HG02852 (cell line): ENCODE data around the gene TMEM217.

Source experiments
- ATAC-seq: cut with Tn5 transposase; IDR thresholded peaks from one replicate; pipeline ENCODE4 v1.9.1; 2021; ENCODE audit warnings: mild to moderate bottlenecking, moderate library complexity; ENCODE audit not compliant: unreplicated experiment

Gene TMEM217

DNA sequence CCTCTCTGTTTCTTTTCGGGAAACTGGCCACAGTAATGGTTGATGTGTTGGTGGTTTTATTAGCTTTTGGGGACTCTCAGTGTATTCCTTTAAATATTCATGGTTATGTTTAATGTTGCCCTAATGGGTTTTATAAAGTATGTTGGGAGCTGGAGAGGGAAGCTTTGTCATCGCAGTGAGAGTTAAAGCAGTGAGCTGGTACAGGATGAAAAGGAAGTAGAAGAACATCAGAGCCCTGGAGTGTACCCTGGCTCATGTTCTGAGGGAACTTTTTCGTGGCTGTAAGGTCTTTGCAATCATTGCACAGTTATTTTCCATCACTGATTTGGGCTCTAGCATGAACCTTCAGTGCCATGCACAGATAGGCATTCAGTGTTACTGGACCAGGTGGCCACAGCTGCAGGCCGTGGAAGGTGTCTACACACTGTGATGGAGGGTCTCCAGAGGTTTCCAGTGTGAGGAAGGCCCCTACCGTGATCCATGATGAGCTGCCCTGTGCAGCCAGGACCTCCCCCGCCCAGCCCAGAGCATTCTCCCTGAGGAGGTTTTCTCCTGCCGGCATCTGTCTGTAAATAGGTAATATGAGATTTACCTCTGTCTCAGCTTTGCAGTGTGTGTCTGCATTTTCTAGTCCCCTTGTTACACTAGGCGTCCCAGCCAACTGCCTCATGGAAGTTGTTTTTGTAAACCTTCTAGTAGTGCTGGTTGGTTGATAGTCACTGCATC, 22.4 kb upstream of the TMEM217 start:
- no peak for ATAC-seq

DNA sequence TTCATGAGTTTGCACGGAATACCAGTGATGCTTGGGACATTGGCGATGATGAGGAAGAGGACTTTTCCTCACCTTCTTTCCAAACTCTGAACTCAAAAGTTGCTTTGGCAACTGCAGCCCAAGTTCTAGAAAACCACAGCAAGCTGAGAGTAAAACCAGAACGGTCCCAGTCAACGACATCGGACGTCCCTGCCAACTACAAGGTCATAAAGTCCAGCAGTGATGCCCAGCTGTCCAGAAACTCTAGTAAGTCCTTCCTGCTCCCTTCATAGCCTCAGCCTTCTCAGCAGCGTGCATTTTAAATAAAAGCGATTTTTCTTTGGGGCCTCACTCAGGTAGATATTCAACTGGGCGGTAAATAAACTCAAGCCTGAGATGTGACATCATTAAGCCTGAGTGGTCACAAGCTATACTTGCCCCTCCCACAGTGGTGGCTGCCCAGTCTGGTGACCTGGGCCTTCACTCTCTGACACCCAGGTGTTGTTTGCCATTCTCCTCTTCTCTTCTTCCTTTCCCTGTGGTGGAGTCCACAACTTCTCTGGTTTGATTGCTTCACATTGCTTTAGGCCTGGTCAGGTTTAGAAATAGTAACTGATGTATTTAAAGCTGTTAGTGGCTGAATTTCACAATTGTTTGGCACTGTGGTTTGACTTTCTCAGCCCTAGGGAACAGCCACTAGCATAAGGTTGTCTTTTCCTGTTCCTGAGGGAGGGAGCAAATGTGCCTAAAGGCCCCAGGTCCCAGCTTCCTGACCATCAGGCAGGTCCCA, 21.6 kb upstream of the TMEM217 start:
- ATAC-seq, result no peak

GRCh38 chr6:37277001-37277409, 19.1 kb upstream of the TMEM217 start:
- no peak for ATAC-seq

- ATAC-seq, result no peak
Observed at GRCh38 chr6:37275350-37275749, 17.4 kb upstream of the TMEM217 start.

GRCh38 chr6:37273690-37274089, 15.7 kb upstream of the TMEM217 start:
- ATAC-seq, result no peak

- ATAC-seq, result no peak
Observed at GRCh38 chr6:37272834-37273566, 15.1 kb upstream of the TMEM217 start.

GRCh38 chr6:37269105-37269504, 11.2 kb upstream of the TMEM217 start:
- no peak for ATAC-seq

- no peak for ATAC-seq
Observed at GRCh38 chr6:37265860-37266259, 7.9 kb upstream of the TMEM217 start.

GRCh38 chr6:37265001-37265400, 7.1 kb upstream of the TMEM217 start:
- no peak for ATAC-seq

DNA sequence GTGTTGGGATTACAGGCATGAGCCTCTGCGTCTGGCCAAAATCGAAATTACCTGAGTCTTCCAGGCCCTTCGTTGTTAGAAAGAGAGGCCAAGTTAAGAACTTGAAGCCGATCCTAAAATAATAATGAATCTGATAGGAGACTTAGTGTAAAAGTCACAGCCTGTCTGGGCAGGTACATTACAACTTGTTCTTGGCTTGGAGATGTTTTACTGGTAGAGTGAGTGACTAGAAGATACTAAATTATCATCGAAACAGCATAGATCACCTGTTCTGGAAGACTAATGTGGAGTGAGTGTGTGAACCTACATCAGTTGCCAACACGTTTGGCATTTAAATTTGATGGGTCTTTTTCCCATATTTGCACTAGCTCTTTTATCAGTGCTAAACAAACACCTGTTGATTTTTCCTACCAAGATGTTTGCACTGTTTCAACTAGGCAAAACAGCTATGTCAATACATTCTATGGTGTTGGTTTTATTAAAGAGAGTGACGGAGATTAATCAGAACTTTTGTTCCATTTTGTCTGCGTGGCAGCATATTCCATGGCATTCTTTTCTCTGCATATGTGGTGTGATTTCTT, 4.6 kb upstream of the TMEM217 start:
- ATAC-seq, result no peak

GRCh38 chr6:37261198-37261597, 3.3 kb upstream of the TMEM217 start:
- no peak for ATAC-seq

DNA sequence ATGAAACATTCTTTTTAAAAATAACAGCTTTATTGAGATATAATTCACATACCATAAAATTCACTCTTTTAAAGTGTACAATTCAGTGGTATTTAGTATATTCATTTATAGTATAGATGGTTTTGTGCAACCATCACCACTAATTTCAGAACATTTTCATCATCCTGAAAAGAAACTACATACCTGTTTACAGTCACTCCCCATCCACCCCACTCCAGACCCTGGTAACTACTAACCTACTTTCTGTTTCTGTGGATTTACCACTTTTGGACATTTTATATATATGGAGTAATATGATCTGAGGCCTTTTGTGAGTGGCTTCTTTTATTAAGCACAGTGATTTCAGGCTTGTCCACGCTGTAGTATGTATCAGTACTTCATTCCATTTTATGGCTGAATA, 2.5 kb upstream of the TMEM217 start:
- no peak for ATAC-seq

DNA sequence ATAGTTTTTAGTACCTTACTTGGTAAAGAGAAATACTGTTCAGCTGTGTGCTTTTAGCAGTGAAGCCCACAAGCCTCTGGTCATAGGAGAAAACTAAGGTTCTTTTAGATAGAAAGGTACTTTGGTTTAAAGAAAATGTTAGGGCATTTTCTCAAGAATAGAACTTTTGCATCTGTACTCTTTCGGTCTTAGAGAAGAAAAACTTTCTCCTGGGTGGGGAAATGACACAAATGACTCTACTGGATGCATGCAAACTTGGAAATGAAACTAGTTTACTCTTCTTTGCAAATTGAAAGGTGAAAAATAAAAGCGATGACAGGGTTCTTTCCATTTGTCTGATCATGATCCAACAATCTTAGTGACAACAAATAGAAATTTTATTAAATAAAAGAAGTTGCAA, 2.1 kb upstream of the TMEM217 start:
- ATAC-seq, result no peak

DNA sequence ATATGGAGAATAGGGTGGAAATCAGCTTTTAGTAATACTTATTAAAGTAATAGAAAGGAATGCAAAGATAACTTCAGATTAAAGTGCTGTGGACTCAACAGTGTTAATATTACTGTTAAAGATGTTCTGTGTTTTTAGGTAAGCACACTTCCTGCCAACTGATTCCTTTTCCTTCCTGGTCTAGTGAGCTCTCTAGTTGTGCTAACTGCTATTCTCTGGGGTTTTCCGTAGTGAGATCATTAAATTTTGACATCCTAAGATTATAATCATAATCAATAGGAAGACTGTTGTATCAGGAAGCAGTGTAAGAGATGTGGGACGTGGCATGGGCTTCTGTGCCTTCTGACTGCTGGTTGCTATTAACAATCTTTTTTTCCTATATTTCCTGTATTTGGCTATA, 1.2 kb upstream of the TMEM217 start:
- no peak for ATAC-seq

GRCh38 chr6:37258405-37259105, 611 bp upstream of the TMEM217 start:
- ATAC-seq, result no peak

- no peak for ATAC-seq
Observed at GRCh38 chr6:37257320-37257633, 667 bp downstream of the TMEM217 start.

DNA sequence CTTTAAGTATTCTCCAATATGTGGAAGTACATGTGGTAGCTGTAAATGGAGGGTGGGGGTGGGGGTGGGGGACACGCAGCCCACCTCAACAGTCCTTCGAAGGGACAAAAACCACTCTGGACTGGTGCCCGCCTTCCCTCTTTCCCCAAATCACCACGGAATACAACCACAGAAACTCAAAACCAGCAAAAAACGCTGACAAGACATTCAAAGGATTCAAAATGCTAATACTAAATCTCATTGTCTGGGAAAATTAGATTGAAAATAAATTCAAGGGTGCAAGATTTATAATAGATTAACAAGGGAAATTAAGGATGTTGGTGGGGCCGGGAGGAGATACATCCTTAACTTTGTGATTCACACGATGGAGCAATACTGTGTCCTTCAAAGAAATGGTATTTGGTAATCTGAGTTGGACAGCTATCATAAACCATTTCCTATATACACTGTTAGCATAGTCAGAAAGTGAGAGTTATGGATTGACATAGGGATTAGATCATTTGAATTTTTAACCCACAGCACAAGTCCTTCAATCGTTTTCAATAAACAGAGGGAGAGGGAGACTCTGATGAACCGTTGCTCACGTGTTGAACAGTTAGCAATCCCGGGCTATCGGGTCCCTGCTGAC, 1.1 kb downstream of the TMEM217 start:
- ATAC-seq, result no peak

- no peak for ATAC-seq
Observed at GRCh38 chr6:37254881-37255280, 3.1 kb downstream of the TMEM217 start.

DNA sequence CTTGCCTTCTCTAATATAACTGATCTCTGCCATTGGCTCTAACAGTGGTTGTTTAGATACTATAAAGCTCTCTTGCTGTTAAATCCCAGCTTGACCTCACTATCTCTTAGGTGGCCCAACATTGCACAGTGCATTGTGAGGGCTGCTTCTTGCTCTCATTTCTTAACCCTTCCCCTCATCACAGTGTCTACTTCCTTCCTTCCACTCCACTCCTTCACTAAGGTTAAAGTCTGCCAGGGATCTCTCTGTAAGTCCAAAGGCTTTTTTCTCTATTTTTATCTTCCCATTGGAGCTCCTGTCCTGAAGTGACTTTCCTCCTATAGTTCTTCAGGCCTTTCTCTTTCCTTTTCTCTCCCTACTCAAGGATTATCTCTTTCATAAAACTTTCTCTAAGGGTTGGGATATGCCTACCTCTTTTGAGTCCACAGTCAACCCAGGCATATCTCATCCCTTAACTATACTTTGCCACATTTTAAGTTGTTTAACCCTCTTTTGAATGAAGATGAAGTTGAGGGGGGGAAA, 4.4 kb downstream of the TMEM217 start:
- ATAC-seq, result no peak

GRCh38 chr6:37251211-37251780, 6.6 kb downstream of the TMEM217 start:
- no peak for ATAC-seq
